Measurements from ENCODE around the gene CWH43.
"Not testable (repeated sequence)": the region's sequence is repeated elsewhere in the genome, so short reads cannot be mapped to it uniquely, and the experiment has no call there.

CWH43 gene

GRCh38 chr4:48979914-48980579 lies 6.0 kb upstream of the CWH43 start:
- no peak for DNase-seq

GRCh38 chr4:48984005-48984404 lies 2.1 kb upstream of the CWH43 start:
- not testable (repeated sequence) for DNase-seq

- no peak for DNase-seq
Measured at GRCh38 chr4:48985602-48985975, 486 bp upstream of the CWH43 start.

GRCh38 chr4:48986654-48987164 lies 634 bp downstream of the CWH43 start:
- no peak for DNase-seq

- DNase-seq = no peak
Measured at GRCh38 chr4:48989461-48990203, 3.6 kb downstream of the CWH43 start.

- DNase-seq = no peak
Measured at GRCh38 chr4:48991357-48991756, 5.3 kb downstream of the CWH43 start.

- DNase-seq = no peak
Measured at GRCh38 chr4:48997962-48998361, 11.9 kb downstream of the CWH43 start.

- DNase-seq = no peak
Measured at GRCh38 chr4:48998440-48998839, 12.4 kb downstream of the CWH43 start.

- no peak for DNase-seq
Measured at GRCh38 chr4:49000806-49001205, 14.7 kb downstream of the CWH43 start.

- DNase-seq = no peak
Measured at GRCh38 chr4:49002931-49003330, 16.9 kb downstream of the CWH43 start.

GRCh38 chr4:49018718-49019295 lies 32.7 kb downstream of the CWH43 start:
- DNase-seq = no peak

GRCh38 chr4:49032440-49033161 lies 46.5 kb downstream of the CWH43 start:
- no peak for DNase-seq

GRCh38 chr4:49036528-49036927 lies 50.5 kb downstream of the CWH43 start:
- DNase-seq = no peak

- no peak for DNase-seq
Measured at GRCh38 chr4:49044270-49044669, 58.2 kb downstream of the CWH43 start.

GRCh38 chr4:49058306-49058705 lies 72.2 kb downstream of the CWH43 start:
- no peak for DNase-seq

GRCh38 chr4:49063670-49064069 lies 77.6 kb downstream of the CWH43 start:
- DNase-seq = no peak

- not testable (repeated sequence) for DNase-seq
Measured at GRCh38 chr4:49072196-49072595, 86.1 kb downstream of the CWH43 start.

- DNase-seq = not testable (repeated sequence)
Measured at GRCh38 chr4:49091883-49092282, 105.8 kb downstream of the CWH43 start.

- DNase-seq = not testable (repeated sequence)
Measured at GRCh38 chr4:49092608-49093135, 106.6 kb downstream of the CWH43 start.

- DNase-seq = not testable (repeated sequence)
Measured at GRCh38 chr4:49096215-49096614, 110.1 kb downstream of the CWH43 start.

GRCh38 chr4:49096627-49097026 lies 110.6 kb downstream of the CWH43 start:
- not testable (repeated sequence) for DNase-seq

- DNase-seq = not testable (repeated sequence)
Measured at GRCh38 chr4:49097071-49097470, 111.0 kb downstream of the CWH43 start.

- DNase-seq = not testable (repeated sequence)
Measured at GRCh38 chr4:49097505-49097904, 111.4 kb downstream of the CWH43 start.
